GM19193 (cell line): ENCODE data around the gene PPP1R9A.

Source experiments
- POLR2A ChIP-seq: IDR thresholded peaks from 4 replicates; pipeline ENCODE4 v1.6.1; 2011; ENCODE audit not compliant: insufficient read depth, insufficient read length; ENCODE audit errors: extremely low read depth

PPP1R9A gene

DNA sequence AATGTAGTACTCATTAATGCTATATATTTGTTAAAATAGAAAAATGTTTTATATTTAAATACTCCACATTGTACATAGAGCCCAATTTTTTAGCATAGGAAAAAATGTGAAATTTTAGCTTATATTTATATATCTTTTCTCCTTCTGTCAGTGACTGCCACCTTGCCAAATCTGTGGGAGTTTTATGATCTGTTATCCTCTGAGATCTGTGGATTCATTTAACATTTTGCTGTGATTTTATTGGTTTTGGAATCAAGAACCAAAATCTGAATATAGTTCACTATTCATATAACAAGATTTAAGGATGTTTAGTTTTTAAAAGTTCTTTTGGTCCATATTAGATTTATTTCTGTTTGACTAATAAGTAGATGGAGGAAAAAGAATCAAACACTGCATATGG, 127.9 kb downstream of the PPP1R9A start:
- no peak for TF ChIP-seq POLR2A

DNA sequence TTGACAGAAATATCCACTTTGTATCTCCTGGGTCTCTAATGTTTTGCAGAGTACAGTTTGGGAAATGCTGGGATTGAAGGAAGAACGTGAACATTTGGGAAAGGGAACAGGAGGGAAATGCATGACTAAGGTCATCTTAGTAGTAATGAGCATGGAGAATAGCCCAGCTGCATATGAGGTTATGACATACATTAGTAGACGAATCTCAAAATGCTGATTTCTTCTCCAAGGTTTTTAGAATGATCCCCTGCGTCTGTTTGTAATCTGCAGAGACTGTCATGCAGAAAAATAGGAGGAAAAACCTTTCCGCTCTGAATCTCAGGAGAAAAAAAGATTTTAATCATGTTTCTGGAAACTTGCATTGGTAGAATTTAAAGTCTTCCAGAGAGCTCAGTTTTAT, 133.6 kb downstream of the PPP1R9A start:
- no peak for TF ChIP-seq POLR2A

DNA sequence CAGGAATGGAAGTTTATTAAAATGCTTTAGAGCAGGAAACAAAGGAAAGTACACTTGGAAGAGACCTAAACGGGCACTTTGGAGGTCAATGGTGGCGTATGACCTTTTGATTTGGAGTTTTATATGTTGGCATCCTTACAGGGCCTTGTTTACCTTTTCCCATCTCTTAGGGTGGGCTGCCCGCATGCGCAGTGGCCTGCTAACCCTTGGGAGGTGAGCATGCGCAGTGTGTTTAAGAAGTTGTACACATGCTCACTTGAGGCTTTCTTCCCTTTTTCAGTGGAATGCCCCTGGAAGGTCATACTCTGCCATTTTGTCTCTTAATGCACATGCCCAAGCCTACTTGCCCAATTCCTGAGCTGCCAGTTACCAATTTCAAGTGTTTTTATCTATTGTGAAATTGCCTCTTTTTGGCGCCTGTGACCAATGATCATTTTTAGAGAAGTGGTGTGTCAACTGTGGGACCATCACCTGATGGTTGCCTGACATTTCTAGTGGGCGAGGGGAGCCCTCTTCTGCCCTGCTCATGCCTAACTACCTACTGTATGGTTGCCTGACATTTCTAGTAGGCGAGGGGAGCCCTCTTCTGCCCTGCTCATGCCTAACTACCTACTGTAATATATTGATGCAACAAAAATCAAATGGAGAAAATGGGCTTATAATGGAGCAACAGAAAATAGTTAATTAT, 138.0 kb downstream of the PPP1R9A start:
- no peak for TF ChIP-seq POLR2A

DNA sequence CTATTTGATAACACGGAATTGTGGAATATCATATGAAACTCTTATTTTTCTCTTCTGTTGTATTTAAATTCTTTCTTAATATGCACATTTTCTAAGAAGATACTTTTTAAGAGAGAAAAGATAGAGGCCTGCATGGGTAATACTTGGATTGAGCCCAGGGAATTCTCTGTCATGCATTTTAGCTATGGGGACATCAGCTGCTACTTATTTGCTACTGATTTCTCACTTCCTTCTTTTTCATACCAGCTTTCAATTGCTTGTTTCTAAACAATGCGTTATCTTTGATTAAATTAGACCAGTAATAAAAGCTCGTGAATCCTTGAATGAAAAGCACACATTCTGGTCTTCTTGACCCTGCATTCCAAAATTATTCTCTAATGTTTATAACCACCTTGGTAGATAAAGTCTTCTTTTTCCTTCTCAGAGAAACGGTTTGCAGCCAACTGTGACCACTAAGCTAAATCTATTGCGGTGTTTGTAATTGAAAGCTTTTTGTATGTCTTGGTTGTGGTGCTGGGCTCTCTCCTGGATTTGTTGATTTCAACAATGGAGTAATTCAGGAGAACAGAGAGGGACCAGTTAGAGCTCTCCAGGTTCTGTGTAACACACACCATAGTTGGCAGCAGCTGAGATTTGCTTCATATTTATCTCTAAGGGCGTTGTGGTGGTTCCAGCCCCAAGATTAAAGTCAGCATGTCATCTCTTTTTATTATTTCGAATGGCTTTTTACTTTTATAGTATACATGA, 139.3 kb downstream of the PPP1R9A start:
- no peak for TF ChIP-seq POLR2A

DNA sequence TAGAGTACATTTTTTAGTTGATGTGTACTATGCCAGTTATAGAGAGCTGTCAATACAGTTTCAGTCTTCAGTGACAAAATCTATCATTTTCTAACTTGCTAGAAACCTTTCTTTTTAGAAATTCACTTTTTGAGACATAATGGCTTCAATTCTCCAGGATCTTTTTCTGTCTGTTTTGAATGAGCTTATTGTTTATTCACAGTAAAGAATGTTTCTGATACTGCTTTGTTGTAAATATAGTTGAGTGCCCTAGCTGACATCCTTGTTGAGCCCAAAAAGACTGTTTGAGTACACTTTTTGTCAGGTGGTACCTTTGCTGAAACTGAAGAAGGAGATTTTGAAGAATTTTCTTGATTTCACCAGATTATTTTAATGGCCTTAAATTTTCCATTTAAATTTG, 139.9 kb downstream of the PPP1R9A start:
- TF ChIP-seq POLR2A = no peak

DNA sequence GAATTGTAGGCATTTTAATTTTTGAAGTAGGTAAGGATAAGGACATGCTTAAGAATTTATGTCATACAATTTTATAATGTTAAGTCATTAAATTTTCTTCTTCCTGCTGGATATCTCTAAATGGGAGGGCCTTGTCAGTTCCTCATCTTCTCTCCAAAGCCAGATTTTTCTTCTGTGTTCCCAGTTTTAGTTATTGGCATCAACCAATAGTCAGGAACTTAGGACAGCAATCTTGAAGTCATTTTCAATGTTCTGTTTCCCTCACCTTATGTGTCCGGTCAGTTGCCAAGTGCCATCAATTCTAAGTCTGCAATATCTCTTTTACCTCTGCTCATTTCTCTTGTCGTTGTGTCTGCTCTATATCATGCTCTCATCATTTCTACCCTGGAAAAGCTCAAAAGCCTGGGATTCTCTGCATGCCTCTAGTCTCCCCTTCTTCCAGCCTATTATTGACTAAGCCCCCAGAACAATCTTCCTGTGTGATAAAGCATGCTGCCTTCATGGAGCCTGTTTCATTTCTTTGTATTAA, 145.2 kb downstream of the PPP1R9A start:
- no peak for TF ChIP-seq POLR2A

DNA sequence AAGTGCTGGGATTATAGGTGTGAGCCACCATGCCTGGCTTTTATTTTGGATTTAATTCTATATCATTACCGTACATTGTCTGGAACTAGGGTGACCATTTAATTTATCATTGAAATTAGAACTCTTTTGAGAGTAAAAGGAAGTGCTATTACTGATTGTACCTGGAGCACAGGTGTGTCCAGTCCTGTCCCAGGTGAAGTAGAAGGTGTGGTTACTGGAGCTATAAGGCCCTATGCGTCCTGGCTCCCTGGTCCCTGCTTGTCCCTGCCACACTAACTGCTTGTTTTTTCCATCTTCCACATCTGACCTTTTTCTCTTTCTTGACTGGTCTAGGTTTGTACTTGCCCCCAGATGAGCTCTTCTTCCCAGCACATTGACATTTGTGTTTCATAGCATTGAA, 147.0 kb downstream of the PPP1R9A start:
- TF ChIP-seq POLR2A = no peak

DNA sequence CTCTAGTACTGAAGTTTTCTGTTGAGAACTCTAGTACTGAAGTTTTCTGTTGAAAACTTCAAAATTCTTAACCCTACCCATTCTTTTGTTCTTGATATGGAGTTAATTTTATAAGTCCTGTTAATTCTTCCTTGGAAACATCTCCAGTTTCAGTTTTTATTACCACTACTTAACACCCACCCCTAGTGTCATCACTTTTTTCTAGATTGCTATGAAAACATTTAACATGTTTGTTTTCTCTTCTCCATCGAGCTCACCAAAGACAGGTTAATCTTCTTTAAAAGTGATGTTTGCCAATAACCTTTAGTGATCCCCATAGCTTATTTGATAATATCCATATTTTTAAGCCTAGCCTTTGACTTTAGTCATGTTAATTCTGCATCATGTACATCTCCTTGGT, 147.9 kb downstream of the PPP1R9A start:
- TF ChIP-seq POLR2A = no peak

DNA sequence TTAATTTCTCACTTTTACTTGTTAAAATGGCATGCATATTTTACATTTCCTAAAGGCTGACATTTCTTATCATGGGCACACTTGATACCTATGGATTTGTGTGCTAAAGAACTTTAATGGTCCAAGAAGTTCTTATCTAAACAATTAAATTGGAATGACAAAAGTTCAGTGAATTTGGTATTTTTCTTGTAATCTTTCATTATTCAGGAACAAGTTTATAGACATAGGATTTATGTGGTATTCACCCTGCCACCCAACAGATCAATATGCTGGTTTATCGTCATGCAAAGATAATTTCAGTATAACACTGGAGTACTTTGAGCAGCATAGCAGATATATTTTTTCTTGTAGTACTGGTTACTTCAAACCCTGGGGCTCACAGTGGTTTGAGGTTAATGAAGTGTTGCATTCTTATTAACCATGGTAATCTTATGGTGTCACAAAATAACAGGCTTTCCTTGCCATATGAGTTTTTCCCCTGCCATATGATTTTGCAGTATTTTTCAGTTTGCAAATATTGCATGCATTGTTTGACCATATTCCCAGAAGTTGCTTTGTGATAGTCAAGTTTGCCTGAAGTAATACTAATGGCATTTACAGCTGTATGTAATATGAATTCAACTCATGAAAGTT, 148.8 kb downstream of the PPP1R9A start:
- TF ChIP-seq POLR2A = no peak

DNA sequence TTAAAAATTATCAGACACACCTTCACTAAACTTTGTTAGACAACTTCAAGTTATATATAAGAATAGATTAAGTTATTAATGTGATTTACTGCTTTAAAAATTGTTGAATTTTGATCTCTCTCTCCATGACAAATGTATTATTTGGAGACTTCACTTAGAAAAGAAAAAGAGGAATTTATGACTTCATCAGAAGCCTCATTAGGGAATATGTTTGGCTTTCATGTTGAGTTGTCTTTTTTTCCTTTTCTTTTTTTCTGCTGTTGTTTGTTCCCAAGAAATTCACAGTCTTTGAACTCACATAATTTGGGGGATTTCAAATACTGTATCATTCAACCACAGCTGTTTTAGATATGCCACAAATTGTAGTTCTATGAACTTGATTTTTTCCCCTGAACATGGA, 149.5 kb downstream of the PPP1R9A start:
- no peak for TF ChIP-seq POLR2A

DNA sequence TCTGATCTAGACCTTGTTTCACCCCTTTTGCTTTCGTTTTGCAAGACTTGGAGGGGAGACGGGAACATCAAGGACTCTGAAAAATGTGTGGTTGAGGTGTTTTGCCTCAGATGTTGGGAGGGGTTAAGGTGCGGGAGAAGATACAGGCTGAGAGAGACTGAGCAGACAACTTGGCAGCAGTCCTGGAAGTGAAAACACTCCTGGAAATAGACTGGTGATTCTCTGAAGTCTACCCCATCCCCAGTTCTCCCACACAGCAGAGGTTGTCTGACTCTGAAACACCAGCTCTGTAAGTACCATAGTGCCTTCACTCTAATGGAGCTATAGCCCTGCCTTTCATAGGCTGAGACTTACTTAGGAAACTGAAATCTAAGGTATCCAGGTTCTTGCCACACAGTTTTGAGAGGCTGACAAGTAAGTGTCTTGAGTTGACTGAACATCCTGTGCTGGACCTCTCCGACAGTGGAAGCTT, 152.5 kb downstream of the PPP1R9A start:
- TF ChIP-seq POLR2A = no peak

DNA sequence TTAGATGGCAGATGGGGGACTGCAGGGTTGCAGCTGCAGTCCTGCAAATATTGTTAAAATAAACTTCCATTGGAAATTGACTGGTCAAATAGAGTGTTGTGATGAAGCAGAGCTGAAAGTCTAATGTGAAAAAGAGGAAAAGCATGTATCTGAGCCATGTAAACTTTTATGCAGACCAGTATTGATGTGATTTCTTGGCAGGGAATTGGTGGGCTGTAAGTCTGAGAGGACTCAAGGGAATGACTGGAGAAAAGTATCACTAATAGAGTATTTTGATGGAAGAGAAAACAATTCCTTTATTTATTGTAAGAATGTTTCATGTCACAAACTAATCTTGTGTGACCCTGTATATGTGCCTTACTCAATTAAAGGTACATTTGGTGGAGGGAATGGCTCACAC, 155.5 kb downstream of the PPP1R9A start:
- TF ChIP-seq POLR2A = no peak

DNA sequence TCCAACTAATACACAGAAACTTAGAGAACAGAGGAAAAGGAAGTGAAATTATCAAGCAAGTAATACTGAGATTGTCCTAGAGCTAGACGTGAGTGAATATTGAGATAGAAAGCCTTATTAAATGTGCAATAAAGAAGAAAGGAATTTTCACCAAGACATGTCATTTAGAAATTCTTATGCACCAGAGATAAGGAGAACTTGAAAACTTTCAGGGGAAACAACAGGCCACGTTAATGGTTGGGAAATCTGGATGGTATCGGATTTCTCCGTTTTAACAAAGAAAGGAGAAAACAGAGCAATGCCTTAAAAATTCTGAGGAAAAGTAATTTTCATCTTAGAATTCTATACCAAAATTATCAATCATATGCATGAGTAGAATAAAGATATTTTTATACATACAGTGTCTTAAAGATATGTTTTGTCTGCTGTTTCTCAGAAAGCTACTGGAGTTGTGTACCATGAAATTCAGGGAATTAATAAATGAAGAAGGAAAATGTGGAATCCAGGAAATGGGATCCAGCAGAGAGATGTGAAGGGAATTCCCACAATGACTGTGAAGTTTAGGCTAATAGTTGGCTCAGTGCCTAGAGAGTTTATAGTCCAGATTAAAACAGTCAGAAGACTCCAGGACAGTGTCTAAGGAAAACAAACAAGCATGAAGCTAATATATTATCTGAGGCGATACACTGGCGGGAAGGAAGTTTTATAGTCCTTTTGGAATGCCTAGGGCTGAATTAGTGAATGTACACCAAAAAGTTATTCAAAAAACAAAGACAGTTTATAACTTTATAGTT, 159.5 kb downstream of the PPP1R9A start:
- TF ChIP-seq POLR2A = no peak

DNA sequence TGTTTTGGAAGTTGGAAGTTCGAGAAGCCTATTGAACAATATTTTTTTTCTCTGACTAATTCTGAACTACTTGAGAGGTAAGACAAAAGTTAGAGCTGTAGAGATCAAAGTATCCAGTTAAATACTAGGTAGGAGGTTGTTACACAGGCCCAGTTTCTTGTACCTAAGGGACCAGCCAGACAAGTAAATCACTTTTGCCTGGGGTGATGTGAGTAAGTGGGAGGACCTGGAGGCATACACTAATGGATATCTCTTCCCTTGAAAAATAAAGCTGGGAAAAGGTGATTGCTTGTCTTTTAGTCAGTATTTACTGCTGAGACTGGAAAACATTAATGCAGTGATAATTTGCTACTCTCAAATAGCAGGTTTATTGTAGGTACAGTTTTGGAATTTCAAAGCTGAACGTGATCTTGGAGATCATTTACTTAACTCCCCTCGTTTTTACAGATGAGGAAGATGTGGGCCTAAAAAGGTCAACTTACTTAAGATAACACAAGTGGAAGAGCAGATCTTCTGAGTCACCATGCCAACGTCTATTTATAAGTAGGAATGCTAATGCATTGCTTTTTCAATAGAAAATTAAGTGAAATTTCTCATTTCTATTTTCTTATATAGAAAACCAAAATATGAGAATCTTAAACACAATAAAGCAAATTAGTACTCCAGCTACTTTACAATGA, 181.3 kb downstream of the PPP1R9A start:
- no peak for TF ChIP-seq POLR2A
